Measurements from ENCODE around the gene MYH11.
"Not testable (repeated sequence)": the region's sequence is repeated elsewhere in the genome, so short reads cannot be mapped to it uniquely, and the experiment has no call there.

MYH11 gene

DNA sequence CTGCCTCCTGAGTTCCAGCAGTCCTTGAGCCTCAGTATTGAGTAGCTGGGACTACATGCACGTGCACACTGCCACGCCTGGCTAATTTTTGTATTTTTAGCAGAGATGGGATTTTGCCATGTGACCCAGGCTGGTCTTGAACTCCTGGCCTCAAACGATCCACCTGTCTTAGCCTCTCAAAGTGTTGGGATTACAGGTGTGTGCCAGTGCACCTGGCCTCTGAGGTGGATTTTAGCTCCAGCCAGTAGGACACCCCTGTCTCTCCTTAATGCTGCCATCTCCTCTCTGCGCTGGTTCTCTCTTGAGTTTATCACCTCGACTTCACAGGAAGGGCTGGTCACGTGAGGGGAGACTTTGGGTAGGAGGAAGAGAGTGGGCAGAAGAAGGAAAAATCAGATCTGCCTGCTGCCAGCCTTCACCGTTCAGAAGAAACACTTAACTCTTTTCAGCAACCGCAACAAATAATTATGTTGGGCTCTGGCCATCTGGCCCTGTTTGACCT is 151.7 kb downstream of the MYH11 start:
- DNase-seq, result no peak

- peak; percentile 73 for DNase-seq
Measured at GRCh38 chr16:15704545-15704987, 152.3 kb downstream of the MYH11 start.

DNA sequence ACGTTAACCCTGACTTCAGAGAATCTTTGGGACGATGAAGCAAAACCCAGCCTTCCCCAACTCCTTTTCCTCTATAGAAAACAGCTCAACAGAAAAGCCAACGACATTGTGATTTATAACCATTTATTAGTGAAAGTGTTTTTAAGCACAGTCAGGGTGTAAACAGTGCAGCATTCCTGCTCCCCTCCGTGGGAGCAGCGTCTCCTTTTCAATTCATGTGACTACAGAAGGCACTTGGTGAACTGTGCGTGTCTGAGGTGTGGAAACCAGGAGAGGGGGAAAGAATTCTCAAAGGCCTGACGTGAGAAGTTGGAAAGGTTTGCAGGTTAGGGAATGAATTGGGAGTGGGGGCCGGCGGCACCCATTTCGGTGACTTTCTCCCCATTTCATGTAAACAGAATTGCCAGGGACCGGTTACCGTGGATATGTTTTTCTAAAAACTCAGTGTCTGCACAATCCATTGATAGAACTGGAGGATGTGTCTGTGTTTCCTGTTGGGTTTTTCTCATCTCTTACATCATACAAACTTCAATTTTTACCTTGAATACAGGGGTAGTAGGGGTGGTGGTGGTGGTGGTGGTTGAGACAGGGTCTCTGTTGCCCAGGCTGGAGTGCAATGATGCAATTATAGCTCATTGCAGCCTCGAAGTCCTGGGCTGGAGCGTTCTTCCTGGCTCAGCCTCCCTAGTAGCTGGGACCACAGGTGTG is 153.6 kb downstream of the MYH11 start:
- no peak for DNase-seq

- no peak for DNase-seq
Measured at GRCh38 chr16:15701975-15702970, 154.6 kb downstream of the MYH11 start.

DNA sequence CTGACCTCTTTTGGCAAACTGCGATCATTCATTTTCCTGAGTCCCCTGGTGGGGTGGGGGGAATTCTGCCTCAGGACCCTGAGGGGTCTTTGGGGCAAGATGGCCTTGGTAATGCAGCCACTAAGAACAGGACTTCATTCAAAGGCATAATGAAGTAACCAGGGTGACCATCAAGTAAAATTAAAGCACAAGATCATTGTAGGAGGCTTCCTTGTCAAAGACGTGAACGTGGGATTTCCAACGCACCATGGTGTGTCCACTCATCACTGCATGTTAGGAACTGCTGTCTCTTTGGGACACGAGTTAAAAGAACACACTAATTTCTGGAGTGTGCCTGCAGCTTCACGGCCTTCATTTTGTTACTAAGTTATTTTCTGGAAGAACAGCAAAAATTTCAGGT is 155.5 kb downstream of the MYH11 start:
- no peak for DNase-seq

- no peak for DNase-seq
Measured at GRCh38 chr16:15699819-15700218, 157.0 kb downstream of the MYH11 start.

- no peak for DNase-seq
Measured at GRCh38 chr16:15694499-15694898, 162.3 kb downstream of the MYH11 start.

GRCh38 chr16:15692508-15692907 is 164.3 kb downstream of the MYH11 start:
- DNase-seq, result not testable (repeated sequence)

- DNase-seq, result no peak
Measured at GRCh38 chr16:15691046-15691445, 165.8 kb downstream of the MYH11 start.

DNA sequence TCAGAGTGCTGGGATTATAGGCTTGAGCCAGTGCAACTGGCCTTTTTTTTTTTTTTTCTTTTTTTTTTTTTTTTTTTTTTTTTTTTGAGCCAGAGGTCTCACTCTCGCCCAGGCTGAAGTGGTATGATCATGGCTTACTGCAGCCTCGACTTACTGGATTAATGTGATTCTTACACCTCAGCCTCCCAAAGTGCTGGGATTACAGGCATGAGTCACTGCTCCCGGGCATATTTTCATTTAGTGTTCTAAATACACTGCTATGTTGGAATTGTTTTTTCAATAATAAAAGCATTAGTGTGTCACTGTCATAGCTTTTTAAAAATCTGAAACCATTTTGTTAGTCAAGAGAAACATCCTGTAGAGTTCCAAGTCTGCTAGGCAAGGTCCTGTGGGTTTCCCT is 166.5 kb downstream of the MYH11 start:
- no peak for DNase-seq

DNA sequence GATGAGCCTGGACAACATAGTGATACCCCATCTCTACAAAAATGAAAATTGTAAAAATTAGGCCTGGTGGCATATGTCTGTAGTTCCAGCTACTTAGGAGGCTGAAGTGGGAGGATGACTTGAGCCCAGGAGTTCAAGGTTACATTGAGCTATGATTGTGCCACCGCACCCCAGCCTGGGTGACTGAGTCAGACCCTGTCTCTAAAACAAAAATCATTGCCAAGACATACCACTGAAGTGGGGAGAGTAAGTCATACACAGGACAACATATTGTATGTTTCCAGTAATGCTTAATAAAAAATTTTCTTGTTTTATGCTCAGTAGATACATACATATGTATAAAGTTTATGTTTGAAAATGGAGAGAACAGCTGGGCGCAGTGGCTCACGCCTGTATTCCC is 167.5 kb downstream of the MYH11 start:
- DNase-seq, result no peak

DNA sequence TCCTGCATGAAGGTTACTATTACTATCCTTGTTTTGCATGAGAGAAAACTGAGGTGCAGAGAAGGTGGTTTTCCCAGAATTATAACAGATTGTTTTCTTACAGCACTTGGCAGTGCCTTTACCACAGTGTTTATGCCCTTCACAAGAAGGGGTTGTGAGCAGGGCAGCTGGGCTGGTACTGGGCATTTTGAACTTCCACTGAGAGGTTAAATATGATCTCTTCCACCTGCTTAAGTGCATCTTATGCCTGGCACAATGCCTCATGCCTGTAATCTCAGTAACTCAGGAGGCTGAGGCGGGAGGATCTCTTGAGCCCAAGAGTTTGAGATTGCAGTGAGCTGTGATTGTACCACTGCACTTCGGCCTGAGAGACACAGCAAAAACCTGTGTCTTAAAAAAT is 170.5 kb downstream of the MYH11 start:
- no peak for DNase-seq

GRCh38 chr16:15682105-15682570 is 174.7 kb downstream of the MYH11 start:
- no peak for DNase-seq

GRCh38 chr16:15677447-15677846 is 179.4 kb downstream of the MYH11 start:
- DNase-seq, result no peak

- no peak for DNase-seq
Measured at GRCh38 chr16:15676506-15676905, 180.3 kb downstream of the MYH11 start.

GRCh38 chr16:15674571-15674970 is 182.3 kb downstream of the MYH11 start:
- DNase-seq, result no peak

- DNase-seq, result peak; percentile 65
Measured at GRCh38 chr16:15672514-15673167, 184.2 kb downstream of the MYH11 start.

DNA sequence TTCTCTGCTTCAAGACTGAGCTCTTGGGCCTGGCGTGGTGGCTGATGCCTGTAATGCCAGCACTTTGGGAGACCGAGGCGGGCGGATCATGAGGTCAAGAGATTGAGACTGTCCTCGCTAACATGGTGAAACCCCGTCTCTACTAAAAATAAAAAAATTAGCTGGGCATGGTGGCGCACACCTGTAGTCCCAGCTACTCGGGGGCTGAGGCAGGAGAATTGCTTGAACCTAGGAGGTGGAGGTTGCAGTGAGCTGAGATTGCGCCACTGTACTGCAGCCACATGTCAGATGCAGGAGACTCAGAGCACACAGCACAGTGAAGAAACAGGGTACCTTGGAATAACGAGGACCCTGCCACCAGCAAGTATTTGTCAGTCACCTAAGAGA is 184.7 kb downstream of the MYH11 start:
- DNase-seq, result not testable (repeated sequence)

DNA sequence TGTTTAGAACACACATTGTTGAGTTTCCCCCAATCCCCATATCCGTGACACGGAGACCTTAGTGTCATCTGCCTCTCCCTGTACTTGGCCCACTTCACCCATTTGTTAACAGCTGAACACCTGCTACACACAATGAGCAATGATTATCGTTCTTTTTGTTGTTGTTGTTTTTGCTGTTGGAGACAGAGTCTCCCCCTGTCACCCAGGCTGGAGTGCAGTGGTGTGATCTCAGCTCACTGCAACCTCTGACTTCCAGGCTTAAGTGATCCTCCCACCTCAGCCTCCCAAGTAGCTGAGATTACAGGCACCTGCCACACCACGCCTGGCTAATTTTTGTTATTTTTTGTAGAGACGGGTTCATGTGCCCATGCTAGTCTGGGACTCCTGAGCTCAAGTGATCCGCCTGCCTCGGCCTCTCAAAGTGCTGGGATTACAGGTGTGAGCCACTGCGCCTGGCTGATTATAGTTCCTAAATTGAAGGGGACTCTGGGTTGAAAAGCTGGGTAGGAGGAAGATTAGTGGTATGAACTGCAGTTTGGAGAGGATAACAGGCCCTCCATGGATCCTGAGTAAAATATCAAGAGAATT is 185.2 kb downstream of the MYH11 start:
- DNase-seq, result no peak

- no peak for DNase-seq
Measured at GRCh38 chr16:15667091-15667742, 189.6 kb downstream of the MYH11 start.

DNA sequence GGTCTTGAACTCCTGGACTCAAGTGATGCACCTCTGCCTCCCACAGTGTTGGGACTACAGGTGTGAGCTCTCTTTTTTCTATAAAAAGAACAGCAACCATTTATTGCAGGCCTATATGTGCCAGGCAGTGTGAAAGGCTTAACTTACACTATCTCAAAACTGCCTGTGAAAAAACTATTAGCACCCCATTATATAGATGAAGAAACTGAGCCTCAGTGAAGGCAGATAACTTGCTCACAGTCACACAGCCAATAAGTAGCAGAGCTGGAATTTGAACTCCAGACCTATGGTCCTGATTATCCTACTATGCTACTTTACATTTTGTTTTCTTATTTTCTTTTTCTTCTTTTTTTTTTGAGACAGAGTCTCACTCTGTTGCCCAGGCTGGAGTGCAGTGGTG is 191.7 kb downstream of the MYH11 start:
- DNase-seq, result no peak

DNA sequence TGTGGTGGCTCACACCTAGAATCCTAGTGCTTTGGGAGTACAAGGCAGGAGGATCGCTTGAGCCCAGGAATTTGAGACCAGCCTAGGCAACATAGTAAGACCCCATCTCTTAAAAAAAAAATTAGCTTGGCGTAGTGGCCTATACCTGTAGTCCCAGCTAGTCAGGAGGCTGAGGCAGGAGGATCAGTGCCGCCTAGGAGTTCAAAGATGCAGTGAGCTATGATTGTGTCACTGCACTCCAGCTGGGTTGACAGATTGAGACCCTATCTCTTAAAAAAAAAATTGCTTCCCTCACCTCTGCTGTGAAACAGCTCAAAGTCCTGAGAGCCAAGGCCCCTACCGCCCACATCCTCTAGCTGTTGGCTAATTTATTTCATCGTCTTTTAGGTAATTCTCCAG is 196.6 kb downstream of the MYH11 start:
- DNase-seq, result no peak
